Measurements from ENCODE around the gene RECQL5. TPM values are rescaled to one million over a fixed set of nuclear protein-coding genes. Genes with fewer than 3 reads are reported as not detected.

The RECQL5 gene
- total RNA-seq, 4 donors from 2014 or later, result 26.3 to 85.0 (median 44.1) TPM

DNA sequence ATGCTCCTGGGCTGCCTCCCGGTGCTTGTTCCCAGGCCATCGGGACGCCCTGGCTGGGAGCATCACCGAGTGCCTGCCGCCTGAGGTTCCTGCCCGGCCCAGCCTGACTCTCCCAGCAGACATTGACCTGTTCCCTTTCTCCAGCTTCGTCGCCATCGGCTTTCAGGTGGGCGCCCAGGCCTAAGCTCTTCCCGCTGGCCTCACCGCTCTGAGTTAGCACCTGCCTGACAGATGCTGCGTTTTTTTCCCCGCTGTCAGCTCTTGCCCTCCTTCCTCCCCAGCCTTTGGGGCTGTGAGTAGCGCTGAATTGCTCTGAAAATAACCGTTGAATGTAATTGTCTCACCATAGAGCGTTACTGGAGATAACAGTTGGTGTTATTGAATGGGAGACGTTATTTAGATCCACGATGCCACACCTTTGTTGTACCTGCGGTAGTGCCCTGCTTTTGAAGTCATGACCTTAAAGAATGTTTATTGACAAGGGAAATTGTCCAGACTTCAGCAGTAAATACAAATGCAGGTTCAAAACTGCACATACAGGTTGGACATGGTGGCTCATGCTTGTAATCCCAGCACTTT is 55.0 kb downstream of the RECQL5 start:
- Histone ChIP-seq H3K27ac (peak overlapping the region in 3 of 4 donors; percentile 84 to 98 (median 88)), H3K4me3 (peak overlapping the region in 3 of 4 donors; percentile 33 to 57 (median 56)), H3K36me3 (peaks cover 0 to 49% (median 0%) of the 10 kb centered on the region in 3 donors), H3K27me3 (no peaks in the 10 kb centered on the region), H3K4me1 (peaks cover 0 to 43% (median 0%) of the 10 kb centered on the region in 4 donors), H3K9me3 (no peaks in the 10 kb centered on the region)
- TF ChIP-seq, protein P1, sequence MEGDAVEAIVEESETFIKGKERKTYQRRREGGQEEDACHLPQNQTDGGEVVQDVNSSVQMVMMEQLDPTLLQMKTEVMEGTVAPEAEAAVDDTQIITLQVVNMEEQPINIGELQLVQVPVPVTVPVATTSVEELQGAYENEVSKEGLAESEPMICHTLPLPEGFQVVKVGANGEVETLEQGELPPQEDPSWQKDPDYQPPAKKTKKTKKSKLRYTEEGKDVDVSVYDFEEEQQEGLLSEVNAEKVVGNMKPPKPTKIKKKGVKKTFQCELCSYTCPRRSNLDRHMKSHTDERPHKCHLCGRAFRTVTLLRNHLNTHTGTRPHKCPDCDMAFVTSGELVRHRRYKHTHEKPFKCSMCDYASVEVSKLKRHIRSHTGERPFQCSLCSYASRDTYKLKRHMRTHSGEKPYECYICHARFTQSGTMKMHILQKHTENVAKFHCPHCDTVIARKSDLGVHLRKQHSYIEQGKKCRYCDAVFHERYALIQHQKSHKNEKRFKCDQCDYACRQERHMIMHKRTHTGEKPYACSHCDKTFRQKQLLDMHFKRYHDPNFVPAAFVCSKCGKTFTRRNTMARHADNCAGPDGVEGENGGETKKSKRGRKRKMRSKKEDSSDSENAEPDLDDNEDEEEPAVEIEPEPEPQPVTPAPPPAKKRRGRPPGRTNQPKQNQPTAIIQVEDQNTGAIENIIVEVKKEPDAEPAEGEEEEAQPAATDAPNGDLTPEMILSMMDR (IDR thresholded peaks at IDR 0.05), result no peak
- peak; percentile 56 to 59 for TF ChIP-seq POLR2A (IDR thresholded peaks at IDR 0.05)
- no peak for DNase-seq

DNA sequence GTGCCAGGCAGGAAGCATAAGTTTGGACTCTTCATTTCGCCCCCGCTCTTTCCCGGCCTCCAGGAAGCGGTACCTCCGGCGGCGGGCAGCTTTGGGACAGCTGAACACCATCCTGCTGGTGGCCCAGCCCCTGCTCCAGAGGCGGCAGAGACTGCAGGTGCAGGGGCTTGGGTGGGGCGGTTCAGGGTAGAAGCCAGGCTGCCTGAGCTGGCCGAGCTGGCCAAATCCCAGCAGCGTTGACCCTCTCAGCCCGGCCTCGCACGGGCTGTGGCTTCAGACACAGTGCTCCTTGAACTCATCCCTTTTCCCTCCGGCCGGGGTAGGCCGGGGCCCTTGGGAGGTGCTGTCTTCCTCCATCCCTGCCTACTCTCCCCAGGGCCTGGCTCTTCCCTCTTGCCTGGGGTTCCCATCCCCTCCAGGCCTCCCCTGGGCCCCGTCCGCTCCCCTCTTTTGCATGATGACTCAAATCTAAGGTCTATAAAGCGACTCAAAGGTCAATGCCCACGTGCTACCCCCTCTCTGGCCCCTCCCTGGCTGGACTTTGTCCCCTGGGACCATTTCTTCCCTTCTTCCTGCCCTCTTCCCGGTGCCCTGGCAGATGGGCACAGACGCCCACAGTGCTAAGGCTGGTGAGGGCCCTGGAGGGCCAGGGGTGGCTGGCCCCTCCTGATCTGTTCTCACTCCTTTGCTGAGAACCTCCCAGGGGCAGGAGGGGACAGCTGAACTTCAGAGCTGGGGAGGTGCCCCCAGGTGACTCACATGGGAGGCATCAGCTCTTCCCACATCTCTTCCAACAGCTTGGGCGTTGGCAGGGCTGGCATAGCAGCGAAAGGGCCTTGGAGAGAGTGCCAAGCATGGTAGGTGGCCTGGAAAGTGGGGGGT is 56.6 kb downstream of the RECQL5 start:
- TF ChIP-seq, protein P1 (IDR thresholded peaks at IDR 0.05), result no peak
- peak; percentile 98 to 99 for TF ChIP-seq POLR2A (IDR thresholded peaks at IDR 0.05)
- H3K27me3 ChIP-seq, result no peaks in the 10 kb centered on the region
- H3K27ac ChIP-seq, result peak overlapping the region in 3 of 4 donors; percentile 84 to 98 (median 88)
- peaks cover 0 to 35% (median 0%) of the 10 kb centered on the region in 3 donors for H3K36me3 ChIP-seq
- H3K4me1 ChIP-seq, result peaks cover 0 to 27% (median 0%) of the 10 kb centered on the region in 4 donors
- peak in 2 of 3 donors; percentile 91 for DNase-seq
- no peaks in the 10 kb centered on the region for H3K9me3 ChIP-seq
- H3K4me3 ChIP-seq, result peak overlapping the region in 3 of 4 donors; percentile 33 to 57 (median 56)

DNA sequence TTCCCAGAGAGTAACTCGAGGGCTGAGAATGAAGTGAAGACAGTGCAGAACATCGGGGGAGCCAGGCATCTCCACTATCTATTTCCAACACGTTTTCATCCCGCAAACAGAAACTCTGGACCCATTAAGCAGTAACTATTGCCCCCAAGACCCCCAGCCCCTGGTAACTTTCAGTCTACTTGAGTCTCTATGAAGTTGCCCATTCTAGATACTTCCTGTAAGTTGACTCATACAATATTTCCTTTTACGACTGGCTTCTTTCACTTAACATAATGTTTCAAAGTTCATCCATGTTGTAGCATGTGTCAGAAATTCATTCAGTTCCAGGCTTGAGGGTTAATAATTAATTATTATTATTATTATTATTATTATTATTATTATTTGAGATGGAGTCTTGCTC is 59.9 kb downstream of the RECQL5 start:
- peak overlapping the region in 3 of 4 donors; percentile 55 to 89 (median 79) for H3K27ac ChIP-seq

DNA sequence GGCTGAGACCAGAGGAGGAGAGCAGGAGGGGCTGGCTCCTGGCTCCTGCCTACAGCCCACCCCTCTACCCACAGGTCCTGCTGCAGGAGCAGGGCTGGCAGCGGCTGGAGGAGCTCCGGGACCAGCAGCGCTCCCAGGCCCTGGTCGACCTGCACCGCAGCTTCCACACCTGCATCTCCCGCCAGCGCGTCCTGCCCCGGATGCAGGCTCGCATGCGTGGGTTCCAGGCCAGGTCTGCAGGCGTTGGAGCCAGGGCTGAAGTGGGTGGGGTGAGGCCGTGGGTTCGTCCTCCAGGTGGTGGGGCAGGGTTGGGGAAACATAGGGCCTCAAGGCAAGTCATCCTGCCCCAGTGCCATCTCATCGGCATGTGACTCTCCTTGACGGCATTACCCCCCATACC is 61.2 kb downstream of the RECQL5 start:
- Histone ChIP-seq H3K27ac (peak overlapping the region in 1 of 4 donors; percentile 89), H3K4me3 (no peak overlapping the region), H3K27me3 (no peaks in the 10 kb centered on the region), H3K4me1 (peaks cover 0 to 12% (median 2%) of the 10 kb centered on the region in 4 donors), H3K36me3 (no peaks in the 10 kb centered on the region), H3K9me3 (no peaks in the 10 kb centered on the region)
- TF ChIP-seq, protein P1 (IDR thresholded peaks at IDR 0.05), result no peak
- no peak for TF ChIP-seq POLR2A (IDR thresholded peaks at IDR 0.05)
- no peak for DNase-seq

More for the DNA sequence above, 59.9 kb downstream of the RECQL5 start:
- Histone ChIP-seq H3K36me3 (peaks cover 0 to 5% (median 0%) of the 10 kb centered on the region in 3 donors), H3K4me3 (no peak overlapping the region), H3K4me1 (peaks cover 0 to 12% (median 0%) of the 10 kb centered on the region in 4 donors), H3K27me3 (no peaks in the 10 kb centered on the region), H3K9me3 (no peaks in the 10 kb centered on the region)
- TF ChIP-seq, protein P1 (IDR thresholded peaks at IDR 0.05), result no peak
- TF ChIP-seq POLR2A (IDR thresholded peaks at IDR 0.05), result no peak
- DNase-seq, result no peak

DNA sequence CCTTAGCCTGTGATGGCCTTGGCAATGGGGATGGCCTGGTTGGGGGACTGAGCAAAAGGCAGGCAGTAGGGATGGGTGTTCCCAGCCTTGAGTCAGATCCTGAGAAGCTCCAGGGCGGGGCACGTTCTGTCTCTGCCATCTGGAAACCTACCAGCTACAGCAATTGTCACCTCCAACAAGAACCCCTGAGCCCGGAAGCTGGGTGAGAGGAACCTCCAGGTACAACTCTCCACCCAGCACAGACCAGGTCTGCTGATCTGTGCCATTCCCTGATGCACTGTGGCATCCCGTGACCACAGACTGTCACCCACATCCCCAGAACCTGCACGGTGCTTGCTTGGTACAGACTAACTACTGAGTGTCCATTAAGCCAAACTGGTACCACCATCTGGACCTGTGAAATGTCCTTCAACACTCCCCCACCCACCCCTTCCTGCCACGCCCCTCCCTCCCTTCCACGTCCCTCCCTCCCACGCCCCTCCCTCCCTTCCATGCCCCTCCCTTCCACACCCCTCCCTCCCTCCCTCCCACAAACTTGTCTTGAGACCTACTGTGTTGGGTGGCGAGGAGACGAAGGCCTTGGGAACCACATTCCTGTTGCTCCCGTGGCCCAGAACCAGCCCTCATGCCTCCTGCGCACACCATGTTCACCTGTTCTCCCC is 62.8 kb downstream of the RECQL5 start:
- peak in 1 of 2 donors; percentile 49 for TF ChIP-seq POLR2A (IDR thresholded peaks at IDR 0.05)
- TF ChIP-seq, protein P1 (IDR thresholded peaks at IDR 0.05), result no peak
- H3K36me3 ChIP-seq, result no peaks in the 10 kb centered on the region
- peaks cover 0 to 12% (median 2%) of the 10 kb centered on the region in 4 donors for H3K4me1 ChIP-seq
- no peaks in the 10 kb centered on the region for H3K27me3 ChIP-seq
- H3K27ac ChIP-seq, result peak overlapping the region in 2 of 4 donors; percentile 61 to 76
- DNase-seq, result peak in 2 of 3 donors; percentile 77 to 83
- H3K9me3 ChIP-seq, result no peaks in the 10 kb centered on the region
- H3K4me3 ChIP-seq, result no peak overlapping the region
